ENCODE data around the gene MCCD1. TPM values are rescaled to one million over a fixed set of nuclear protein-coding genes. Genes with fewer than 3 reads are reported as not detected.
A peak's percentile ranks its signal among the peaks of the same experiment; 100 is the strongest.

MCCD1 gene
- total RNA-seq, 6 experiments from 2014 or later, result not detected

DNA sequence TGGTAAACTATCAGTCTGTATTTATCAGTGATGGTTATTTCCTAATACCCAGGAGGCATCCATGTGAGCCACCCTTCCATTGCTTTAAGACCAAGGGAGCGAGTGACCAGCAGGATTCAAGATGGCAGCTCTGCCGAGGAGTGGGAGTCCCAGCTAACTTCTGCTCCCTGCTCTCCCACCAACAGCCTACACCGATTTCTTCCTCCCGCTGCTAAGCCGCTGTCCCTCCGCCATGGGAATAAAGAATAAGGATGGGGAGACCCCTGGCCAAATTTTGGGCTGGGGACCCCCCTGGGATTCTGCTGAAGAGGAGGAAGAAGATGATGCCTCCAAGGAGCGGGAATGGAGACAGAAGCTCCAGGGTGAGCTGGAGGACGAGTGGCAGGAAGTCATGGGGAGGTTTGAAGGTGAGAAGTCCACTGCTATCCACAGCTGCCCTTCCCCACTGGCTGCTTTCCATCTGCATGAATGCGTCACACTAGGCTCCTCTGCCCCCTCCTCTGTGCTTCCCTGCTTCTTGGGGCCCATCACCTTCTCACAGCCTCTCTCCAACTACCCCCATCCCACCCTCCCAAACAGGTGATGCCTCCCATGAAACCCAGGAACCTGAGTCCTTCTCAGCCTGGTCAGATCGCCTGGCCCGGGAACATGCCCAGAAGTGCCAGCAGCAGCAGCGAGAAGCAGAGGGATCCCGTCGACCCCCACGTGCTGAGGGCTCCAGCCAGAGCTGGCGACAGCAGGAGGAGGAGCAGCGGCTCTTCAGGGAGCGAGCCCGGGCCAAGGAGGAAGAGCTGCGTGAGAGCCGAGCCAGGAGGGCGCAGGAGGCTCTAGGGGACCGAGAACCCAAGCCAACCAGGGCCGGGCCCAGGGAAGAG is 28.9 kb downstream of the MCCD1 start:
- Histone ChIP-seq H3K4me1 (no peaks in the 10 kb centered on the region), H3K27me3 (no peaks in the 10 kb centered on the region), H3K36me3 (peaks cover 0 to 47% (median 5%) of the 10 kb centered on the region in 4 donors), H3K9me3 (no peaks in the 10 kb centered on the region), H3K4me3 (no peak overlapping the region), H3K27ac (peak overlapping the region in 2 of 3 donors; percentile 40 to 49)
- WGBS (ENCODE audit: insufficient coverage, low coverage, low lambda C conversion rate, missing lambda C conversion rate), result 68% methylated on average over 16 of the region's 24 CpGs
- ATAC-seq, result peak in 3 of 4 donors; percentile 4 to 7 (median 7)
- peak in 1 of 3 donors; percentile 42 for DNase-seq
- intact Hi-C loops (cut with DNase I), result no loop called here
- TF ChIP-seq, protein P1, sequence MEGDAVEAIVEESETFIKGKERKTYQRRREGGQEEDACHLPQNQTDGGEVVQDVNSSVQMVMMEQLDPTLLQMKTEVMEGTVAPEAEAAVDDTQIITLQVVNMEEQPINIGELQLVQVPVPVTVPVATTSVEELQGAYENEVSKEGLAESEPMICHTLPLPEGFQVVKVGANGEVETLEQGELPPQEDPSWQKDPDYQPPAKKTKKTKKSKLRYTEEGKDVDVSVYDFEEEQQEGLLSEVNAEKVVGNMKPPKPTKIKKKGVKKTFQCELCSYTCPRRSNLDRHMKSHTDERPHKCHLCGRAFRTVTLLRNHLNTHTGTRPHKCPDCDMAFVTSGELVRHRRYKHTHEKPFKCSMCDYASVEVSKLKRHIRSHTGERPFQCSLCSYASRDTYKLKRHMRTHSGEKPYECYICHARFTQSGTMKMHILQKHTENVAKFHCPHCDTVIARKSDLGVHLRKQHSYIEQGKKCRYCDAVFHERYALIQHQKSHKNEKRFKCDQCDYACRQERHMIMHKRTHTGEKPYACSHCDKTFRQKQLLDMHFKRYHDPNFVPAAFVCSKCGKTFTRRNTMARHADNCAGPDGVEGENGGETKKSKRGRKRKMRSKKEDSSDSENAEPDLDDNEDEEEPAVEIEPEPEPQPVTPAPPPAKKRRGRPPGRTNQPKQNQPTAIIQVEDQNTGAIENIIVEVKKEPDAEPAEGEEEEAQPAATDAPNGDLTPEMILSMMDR (IDR thresholded peaks at IDR 0.05), result no peak
- TF ChIP-seq POLR2A (IDR thresholded peaks at IDR 0.05), result no peak

GRCh38 chr6:31558318-31558625 is 29.5 kb downstream of the MCCD1 start:
- Histone ChIP-seq H3K4me3 (no peak overlapping the region), H3K36me3 (peaks cover 0 to 42% (median 5%) of the 10 kb centered on the region in 4 donors), H3K27me3 (no peaks in the 10 kb centered on the region), H3K9me3 (no peaks in the 10 kb centered on the region), H3K27ac (peak overlapping the region in 2 of 3 donors; percentile 40 to 49), H3K4me1 (no peaks in the 10 kb centered on the region)
- no peak for DNase-seq
- TF ChIP-seq, protein P1 (IDR thresholded peaks at IDR 0.05), result no peak
- no peak for TF ChIP-seq POLR2A (IDR thresholded peaks at IDR 0.05)
- intact Hi-C loops (cut with DNase I), result no loop called here
- peak in 1 of 4 donors; percentile 5 for ATAC-seq
- 75% methylated on average over 3 of the region's 8 CpGs for WGBS (ENCODE audit: insufficient coverage, low coverage, low lambda C conversion rate, missing lambda C conversion rate)

DNA sequence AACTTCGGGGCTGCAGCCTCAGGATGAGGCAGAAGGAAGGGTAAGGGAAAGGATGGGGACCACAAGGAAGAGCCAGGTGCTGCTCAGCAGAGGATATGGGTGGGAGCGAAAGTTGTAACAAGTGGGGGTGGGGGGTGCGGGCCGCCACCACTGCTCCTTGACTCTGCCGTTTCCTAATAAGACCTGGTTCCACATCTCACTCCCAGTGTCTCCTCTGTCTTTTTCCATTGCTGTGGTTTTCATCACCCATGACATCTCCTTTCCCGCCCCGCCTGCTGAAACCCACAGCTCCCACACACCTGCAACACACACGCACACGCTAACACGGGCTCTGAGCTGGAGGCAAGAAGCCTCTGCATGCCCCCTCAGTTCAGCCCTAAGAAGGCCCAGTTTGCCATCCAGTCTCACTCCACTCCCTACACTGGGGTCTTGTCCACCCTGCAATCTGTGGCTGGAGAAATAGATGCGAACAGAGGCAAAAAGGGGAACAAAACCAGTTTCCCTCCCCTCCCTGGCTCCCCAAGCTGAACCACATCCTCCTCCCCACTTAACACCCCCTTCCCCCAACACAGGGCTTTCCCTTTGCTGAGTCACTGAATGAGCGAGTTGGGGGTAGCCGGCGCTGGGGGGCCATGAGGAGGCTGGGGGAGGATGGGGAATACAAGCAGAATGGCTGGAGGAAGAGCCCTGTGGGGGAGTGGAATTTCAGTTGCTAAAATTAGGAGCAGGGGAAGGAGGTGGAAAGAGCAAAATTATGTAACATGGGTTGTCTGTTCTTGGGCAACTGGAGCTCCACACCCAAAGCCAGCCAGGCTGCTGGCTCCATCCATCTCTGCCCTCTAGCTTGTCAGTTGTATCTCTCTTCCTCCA is 30.1 kb downstream of the MCCD1 start:
- H3K4me1 ChIP-seq, result no peaks in the 10 kb centered on the region
- peak overlapping the region; percentile 5 to 53 (median 49) for H3K27ac ChIP-seq
- peaks cover 0 to 36% (median 5%) of the 10 kb centered on the region in 4 donors for H3K36me3 ChIP-seq
- TF ChIP-seq, protein P1 (IDR thresholded peaks at IDR 0.05), result no peak
- no peak for TF ChIP-seq POLR2A (IDR thresholded peaks at IDR 0.05)
- no peaks in the 10 kb centered on the region for H3K9me3 ChIP-seq
- DNase-seq (peak in 2 of 3 donors; percentile 43 to 64), ATAC-seq (peak; percentile 18 to 47 (median 37))
- 59% methylated on average over 12 of the region's 14 CpGs for WGBS (ENCODE audit: insufficient coverage, low coverage, low lambda C conversion rate, missing lambda C conversion rate)
- no peaks in the 10 kb centered on the region for H3K27me3 ChIP-seq
- intact Hi-C loops (cut with DNase I), result no loop called here
- H3K4me3 ChIP-seq, result no peak overlapping the region

DNA sequence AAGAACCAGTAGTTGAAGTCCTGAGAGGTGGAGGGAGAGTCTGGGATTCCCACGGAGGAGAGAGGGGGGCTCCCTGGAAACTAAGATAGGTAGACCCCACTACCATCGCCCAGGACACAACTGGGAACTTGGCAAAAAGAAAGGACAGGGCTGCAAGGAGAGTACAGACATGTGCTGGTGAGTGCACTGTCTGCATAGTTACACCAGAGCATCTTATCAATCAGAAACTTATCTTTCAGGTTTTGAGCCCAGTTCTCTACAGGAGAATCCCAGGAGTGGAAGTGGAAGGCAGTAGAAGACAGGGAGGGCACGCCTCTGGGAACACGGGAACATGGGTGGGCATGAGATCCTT is 30.8 kb downstream of the MCCD1 start:
- H3K36me3 ChIP-seq, result peaks cover 0 to 31% (median 5%) of the 10 kb centered on the region in 4 donors
- no peak for DNase-seq
- no peaks in the 10 kb centered on the region for H3K9me3 ChIP-seq
- no peaks in the 10 kb centered on the region for H3K4me1 ChIP-seq
- 39% methylated on average over 4 of the region's 4 CpGs for WGBS (ENCODE audit: insufficient coverage, low coverage, low lambda C conversion rate, missing lambda C conversion rate)
- intact Hi-C loops (cut with DNase I), result no loop called here
- TF ChIP-seq, protein P1 (IDR thresholded peaks at IDR 0.05), result no peak
- TF ChIP-seq POLR2A (IDR thresholded peaks at IDR 0.05), result no peak
- no peak overlapping the region for H3K4me3 ChIP-seq
- H3K27me3 ChIP-seq, result no peaks in the 10 kb centered on the region
- peak overlapping the region; percentile 5 to 53 (median 49) for H3K27ac ChIP-seq
- ATAC-seq, result peak in 1 of 4 donors; percentile 6
